HEK293 (cell line): ENCODE results near the gene SPRED3.

ENCODE experiments used
- OVOL3 ChIP-seq: fragments of 450-650 bp; formaldehyde crosslinking; IDR thresholded peaks from 2 replicates; pipeline ENCODE4 v1.5.1; 2016; ENCODE audit warnings: missing biosample characterization, missing genetic modification characterization
- PATZ1 ChIP-seq: fragments of 450-650 bp; formaldehyde crosslinking; IDR thresholded peaks from 2 replicates; pipeline ENCODE4 v1.5.1; 2016; ENCODE audit warnings: missing biosample characterization, missing genetic modification characterization
- RBAK ChIP-seq: fragments of 450-650 bp; formaldehyde crosslinking; IDR thresholded peaks from 2 replicates; pipeline ENCODE4 v1.5.1; 2016; ENCODE audit warnings: missing biosample characterization, missing genetic modification characterization
- WT1 ChIP-seq: fragments of 450-650 bp; formaldehyde crosslinking; IDR thresholded peaks from 2 replicates; pipeline ENCODE4 v1.5.1; 2016; ENCODE audit warnings: missing biosample characterization, missing genetic modification characterization
- ZNF18 ChIP-seq: fragments of 450-650 bp; formaldehyde crosslinking; IDR thresholded peaks from 2 replicates; pipeline ENCODE4 v1.5.1; 2016; ENCODE audit warnings: missing biosample characterization, missing genetic modification characterization
- ZNF394 ChIP-seq: fragments of 450-650 bp; formaldehyde crosslinking; IDR thresholded peaks from 2 replicates; pipeline ENCODE4 v1.5.1; 2016; ENCODE audit warnings: missing biosample characterization, missing genetic modification characterization, mild to moderate bottlenecking, moderate library complexity, borderline replicate concordance
- ZNF629 ChIP-seq: fragments of 450-650 bp; formaldehyde crosslinking; IDR thresholded peaks from 2 replicates; pipeline ENCODE4 v1.5.1; 2017; ENCODE audit warnings: missing biosample characterization, missing genetic modification characterization

The SPRED3 gene

GRCh38 chr19:38448225-38448624, 59.7 kb downstream of the SPRED3 start (continued):
- TF ChIP-seq ZNF18 (tag by site-specific recombination): no peak
- no peak for TF ChIP-seq PATZ1
- TF ChIP-seq WT1 (tag by site-specific recombination): no peak
- TF ChIP-seq ZNF629 (tag by site-specific recombination): no peak
- no peak for TF ChIP-seq OVOL3
- no peak for TF ChIP-seq RBAK (tag by site-specific recombination)
- no peak for TF ChIP-seq ZNF394 (tag by site-specific recombination)
